K562 (cell line): ENCODE measurements around the gene RNF44. TPM values are rescaled to one million over a fixed set of nuclear protein-coding genes. Genes with fewer than 3 reads are reported as not detected.

Experiments
- KAT7 ChIP-seq: sonication (generic); formaldehyde crosslinking; IDR thresholded peaks from 2 replicates; pipeline ENCODE4 v1.8.0; 2022; ENCODE audit warnings: missing genetic modification reagents, mild to moderate bottlenecking, borderline replicate concordance
- NEUROD1 ChIP-seq: fragments of 150-350 bp; IDR thresholded peaks from 2 replicates; pipeline ENCODE4 v1.6.1; 2014; ENCODE audit warnings: borderline replicate concordance, low read length, low read depth; ENCODE audit not compliant: partially characterized antibody
- POLR2B ChIP-seq: fragments of 450-650 bp; IDR thresholded peaks from 2 replicates; pipeline ENCODE4 v1.6.1; 2018; ENCODE audit warnings: low read depth; ENCODE audit not compliant: partially characterized antibody
- SIN3A ChIP-seq, 2 experiments: fragments of 150-350 bp in 1 of 2; IDR thresholded peaks; 2 replicates each; pipeline ENCODE4 v1.6.1; 2011 to 2016; ENCODE audit warnings: borderline replicate concordance in 2 of 2, low read depth in 2 of 2, low read length in 2 of 2, mild to moderate bottlenecking in 2 of 2, moderate library complexity in 2 of 2; ENCODE audit not compliant: control insufficient read depth in 1 of 2
- SMAD2 ChIP-seq: fragments of 150-350 bp; IDR thresholded peaks from 2 replicates; pipeline ENCODE4 v1.6.1; 2014; ENCODE audit warnings: low read depth, mild to moderate bottlenecking, low read length
- ZEB2 ChIP-seq: fragments of 450-650 bp; IDR thresholded peaks from 2 replicates; pipeline ENCODE4 v1.6.1; 2016
- ZNF175 ChIP-seq: fragments of 200-800 bp; sonication (Bioruptor generic); IDR thresholded peaks from 2 replicates; pipeline ENCODE4 v1.6.1; 2016; ENCODE audit warnings: low read depth, mild to moderate bottlenecking, missing genetic modification characterization, missing compliant biosample characterization
- ZNF239 ChIP-seq: fragments of 250-450 bp; sonication (Bioruptor Pico); IDR thresholded peaks from 2 replicates; pipeline ENCODE4 v1.4.0; 2020; ENCODE audit warnings: mild to moderate bottlenecking
- ZNF707 ChIP-seq: fragments of 250-450 bp; sonication (Bioruptor Pico); conservative IDR thresholded peaks from 2 replicates; pipeline ENCODE4 v1.8.0; 2022; ENCODE audit warnings: inconsistent platforms, mild to moderate bottlenecking, moderate library complexity
- polyA plus RNA-seq, 8 experiments: library from polyadenylated mRNA; depleted of rRNA in 4 of 8; stranded (reverse) in 5 of 8; unstranded in 3 of 8; fragments of >200 nt; fragmentation: Nextera tagmentation in 2 of 8; fragmentation: Illumina TruSeq in 1 of 8; extraction: Ambion mirVana in 2 of 8; extraction: Trizol in 1 of 8; gene quantifications; 2 replicates each; pipeline versions ENCODE4 v1.2.1 to v1.2.3, GENCODE V29; 2011 to 2014; ENCODE audit warnings: inconsistent platforms in 1 of 8, missing spikeins in 1 of 8
- total RNA-seq, 7 experiments: library from RNA; depleted of rRNA in 6 of 7; stranded (reverse); fragments of >200 nt in 6 of 7; fragmentation: Illumina TruSeq in 2 of 7; extraction: Trizol in 2 of 7; gene quantifications; 2 replicates each; pipeline versions ENCODE4 v1.2.1 to v1.2.3, GENCODE V29; 2011 to 2021; ENCODE audit warnings: low replicate concordance in 1 of 7
- TF ChIP-seq, protein P1 (sequence below): fragments of 450-650 bp; IDR thresholded peaks from 2 replicates; pipeline ENCODE4 v1.6.1; 2016
- TF ChIP-seq, protein P2 (sequence below): sonication (generic); formaldehyde crosslinking; IDR thresholded peaks from 2 replicates; pipeline ENCODE4 v1.8.1; 2022; ENCODE audit warnings: missing genetic modification reagents
- TF ChIP-seq, protein P3 (sequence below): sonication (generic); formaldehyde crosslinking; IDR thresholded peaks from 2 replicates; pipeline ENCODE4 v1.8.0; 2023; ENCODE audit warnings: missing genetic modification reagents, mild to moderate bottlenecking, borderline replicate concordance
- TF ChIP-seq, protein P4 (sequence below): fragments of 450-650 bp; conservative IDR thresholded peaks from 2 replicates; pipeline ENCODE4 v1.6.1; 2016; ENCODE audit warnings: missing genetic modification characterization, low read depth, mild to moderate bottlenecking, missing compliant biosample characterization, moderate library complexity
- TF ChIP-seq, protein P5 (sequence below): fragments of 450-650 bp; IDR thresholded peaks from 2 replicates; pipeline ENCODE4 v1.6.1; 2016; ENCODE audit warnings: missing biosample characterization, missing genetic modification characterization

Gene RNF44
- total and polyA plus RNA-seq, 9 of the 15 experiments (the other 6 are each of a cell fraction or from before 2014, with no cell fraction given), result 1.6 to 82.6 (median 7.4) TPM

DNA sequence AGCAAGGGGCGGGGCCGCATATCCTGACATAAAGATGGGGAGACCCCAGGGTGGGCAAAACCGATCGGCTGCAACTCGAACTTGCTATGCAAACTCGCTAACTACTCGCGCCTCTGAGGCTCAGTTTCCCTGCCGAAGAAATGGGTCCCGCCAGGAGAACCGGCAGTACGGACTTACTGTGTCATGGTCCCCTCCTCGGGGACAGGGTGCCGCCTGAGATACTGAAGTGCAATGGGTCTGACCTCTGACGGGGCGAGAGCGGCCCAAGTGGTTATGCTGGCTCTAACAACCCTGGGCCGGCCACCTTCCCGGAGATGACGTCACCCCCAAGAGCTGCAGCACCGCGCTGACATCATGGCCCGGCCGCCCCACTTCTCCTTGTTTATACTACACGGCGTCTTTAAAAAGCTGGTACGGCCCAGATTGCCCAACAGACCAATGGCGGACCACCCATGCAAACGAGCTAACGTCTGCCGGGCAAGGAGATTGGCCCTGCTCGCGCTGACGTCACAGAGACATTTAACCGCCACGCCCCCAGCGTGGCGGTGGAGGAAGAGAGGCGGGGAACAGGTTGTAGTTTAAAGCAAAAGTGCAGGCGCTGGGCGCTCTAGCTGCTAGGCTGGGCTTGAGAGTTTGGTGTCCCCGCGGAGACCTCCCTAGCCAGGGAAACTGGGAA is 490 bp upstream of the RNF44 start (continued):
- TF ChIP-seq, protein P1, sequence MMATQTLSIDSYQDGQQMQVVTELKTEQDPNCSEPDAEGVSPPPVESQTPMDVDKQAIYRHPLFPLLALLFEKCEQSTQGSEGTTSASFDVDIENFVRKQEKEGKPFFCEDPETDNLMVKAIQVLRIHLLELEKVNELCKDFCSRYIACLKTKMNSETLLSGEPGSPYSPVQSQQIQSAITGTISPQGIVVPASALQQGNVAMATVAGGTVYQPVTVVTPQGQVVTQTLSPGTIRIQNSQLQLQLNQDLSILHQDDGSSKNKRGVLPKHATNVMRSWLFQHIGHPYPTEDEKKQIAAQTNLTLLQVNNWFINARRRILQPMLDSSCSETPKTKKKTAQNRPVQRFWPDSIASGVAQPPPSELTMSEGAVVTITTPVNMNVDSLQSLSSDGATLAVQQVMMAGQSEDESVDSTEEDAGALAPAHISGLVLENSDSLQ, result peak; percentile 54
- TF ChIP-seq, protein P2, sequence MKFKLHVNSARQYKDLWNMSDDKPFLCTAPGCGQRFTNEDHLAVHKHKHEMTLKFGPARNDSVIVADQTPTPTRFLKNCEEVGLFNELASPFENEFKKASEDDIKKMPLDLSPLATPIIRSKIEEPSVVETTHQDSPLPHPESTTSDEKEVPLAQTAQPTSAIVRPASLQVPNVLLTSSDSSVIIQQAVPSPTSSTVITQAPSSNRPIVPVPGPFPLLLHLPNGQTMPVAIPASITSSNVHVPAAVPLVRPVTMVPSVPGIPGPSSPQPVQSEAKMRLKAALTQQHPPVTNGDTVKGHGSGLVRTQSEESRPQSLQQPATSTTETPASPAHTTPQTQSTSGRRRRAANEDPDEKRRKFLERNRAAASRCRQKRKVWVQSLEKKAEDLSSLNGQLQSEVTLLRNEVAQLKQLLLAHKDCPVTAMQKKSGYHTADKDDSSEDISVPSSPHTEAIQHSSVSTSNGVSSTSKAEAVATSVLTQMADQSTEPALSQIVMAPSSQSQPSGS (CRISPR knock-in tag), result peak; percentile 97
- peak; percentile 70 for TF ChIP-seq POLR2B
- no peak for TF ChIP-seq SMAD2
- TF ChIP-seq, protein P3, sequence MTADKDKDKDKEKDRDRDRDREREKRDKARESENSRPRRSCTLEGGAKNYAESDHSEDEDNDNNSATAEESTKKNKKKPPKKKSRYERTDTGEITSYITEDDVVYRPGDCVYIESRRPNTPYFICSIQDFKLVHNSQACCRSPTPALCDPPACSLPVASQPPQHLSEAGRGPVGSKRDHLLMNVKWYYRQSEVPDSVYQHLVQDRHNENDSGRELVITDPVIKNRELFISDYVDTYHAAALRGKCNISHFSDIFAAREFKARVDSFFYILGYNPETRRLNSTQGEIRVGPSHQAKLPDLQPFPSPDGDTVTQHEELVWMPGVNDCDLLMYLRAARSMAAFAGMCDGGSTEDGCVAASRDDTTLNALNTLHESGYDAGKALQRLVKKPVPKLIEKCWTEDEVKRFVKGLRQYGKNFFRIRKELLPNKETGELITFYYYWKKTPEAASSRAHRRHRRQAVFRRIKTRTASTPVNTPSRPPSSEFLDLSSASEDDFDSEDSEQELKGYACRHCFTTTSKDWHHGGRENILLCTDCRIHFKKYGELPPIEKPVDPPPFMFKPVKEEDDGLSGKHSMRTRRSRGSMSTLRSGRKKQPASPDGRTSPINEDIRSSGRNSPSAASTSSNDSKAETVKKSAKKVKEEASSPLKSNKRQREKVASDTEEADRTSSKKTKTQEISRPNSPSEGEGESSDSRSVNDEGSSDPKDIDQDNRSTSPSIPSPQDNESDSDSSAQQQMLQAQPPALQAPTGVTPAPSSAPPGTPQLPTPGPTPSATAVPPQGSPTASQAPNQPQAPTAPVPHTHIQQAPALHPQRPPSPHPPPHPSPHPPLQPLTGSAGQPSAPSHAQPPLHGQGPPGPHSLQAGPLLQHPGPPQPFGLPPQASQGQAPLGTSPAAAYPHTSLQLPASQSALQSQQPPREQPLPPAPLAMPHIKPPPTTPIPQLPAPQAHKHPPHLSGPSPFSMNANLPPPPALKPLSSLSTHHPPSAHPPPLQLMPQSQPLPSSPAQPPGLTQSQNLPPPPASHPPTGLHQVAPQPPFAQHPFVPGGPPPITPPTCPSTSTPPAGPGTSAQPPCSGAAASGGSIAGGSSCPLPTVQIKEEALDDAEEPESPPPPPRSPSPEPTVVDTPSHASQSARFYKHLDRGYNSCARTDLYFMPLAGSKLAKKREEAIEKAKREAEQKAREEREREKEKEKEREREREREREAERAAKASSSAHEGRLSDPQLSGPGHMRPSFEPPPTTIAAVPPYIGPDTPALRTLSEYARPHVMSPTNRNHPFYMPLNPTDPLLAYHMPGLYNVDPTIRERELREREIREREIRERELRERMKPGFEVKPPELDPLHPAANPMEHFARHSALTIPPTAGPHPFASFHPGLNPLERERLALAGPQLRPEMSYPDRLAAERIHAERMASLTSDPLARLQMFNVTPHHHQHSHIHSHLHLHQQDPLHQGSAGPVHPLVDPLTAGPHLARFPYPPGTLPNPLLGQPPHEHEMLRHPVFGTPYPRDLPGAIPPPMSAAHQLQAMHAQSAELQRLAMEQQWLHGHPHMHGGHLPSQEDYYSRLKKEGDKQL (CRISPR knock-in tag), result no peak
- TF ChIP-seq ZEB2, result no peak
- peak; percentile 43 to 44; a peak in 1 of 4 replicates for TF ChIP-seq SIN3A (IDR thresholded peaks at IDR 0.05; ENCODE audit: borderline replicate concordance in 2 of 2, control insufficient read depth in 1 of 2, low read depth in 2 of 2, low read length in 2 of 2)
- TF ChIP-seq, protein P4, sequence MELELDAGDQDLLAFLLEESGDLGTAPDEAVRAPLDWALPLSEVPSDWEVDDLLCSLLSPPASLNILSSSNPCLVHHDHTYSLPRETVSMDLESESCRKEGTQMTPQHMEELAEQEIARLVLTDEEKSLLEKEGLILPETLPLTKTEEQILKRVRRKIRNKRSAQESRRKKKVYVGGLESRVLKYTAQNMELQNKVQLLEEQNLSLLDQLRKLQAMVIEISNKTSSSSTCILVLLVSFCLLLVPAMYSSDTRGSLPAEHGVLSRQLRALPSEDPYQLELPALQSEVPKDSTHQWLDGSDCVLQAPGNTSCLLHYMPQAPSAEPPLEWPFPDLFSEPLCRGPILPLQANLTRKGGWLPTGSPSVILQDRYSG (tag), result 0 out of 2 replicates have a peak, but pooled peaks have one; percentile 28
- TF ChIP-seq ZNF707 (CRISPR knock-in tag), result peak; percentile 47; the same call in 1 of the 2 replicates
- TF ChIP-seq, protein P5, sequence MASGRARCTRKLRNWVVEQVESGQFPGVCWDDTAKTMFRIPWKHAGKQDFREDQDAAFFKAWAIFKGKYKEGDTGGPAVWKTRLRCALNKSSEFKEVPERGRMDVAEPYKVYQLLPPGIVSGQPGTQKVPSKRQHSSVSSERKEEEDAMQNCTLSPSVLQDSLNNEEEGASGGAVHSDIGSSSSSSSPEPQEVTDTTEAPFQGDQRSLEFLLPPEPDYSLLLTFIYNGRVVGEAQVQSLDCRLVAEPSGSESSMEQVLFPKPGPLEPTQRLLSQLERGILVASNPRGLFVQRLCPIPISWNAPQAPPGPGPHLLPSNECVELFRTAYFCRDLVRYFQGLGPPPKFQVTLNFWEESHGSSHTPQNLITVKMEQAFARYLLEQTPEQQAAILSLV (tag), result no peak
- TF ChIP-seq NEUROD1, result peak; percentile 77
- TF ChIP-seq KAT7 (CRISPR knock-in tag), result peak; percentile 96; the same call in 1 of the 2 replicates
- TF ChIP-seq ZNF239 (CRISPR knock-in tag), result no peak
- no peak; the same call in 1 of the 2 replicates for TF ChIP-seq ZNF175 (CRISPR knock-in tag)
